ENCODE measurements around the gene IDH2. TPM values are rescaled to one million over a fixed set of nuclear protein-coding genes. Genes with fewer than 3 reads are reported as not detected.

Gene IDH2
- total RNA-seq, 1 donor from 2014 or later = 43.1 TPM

GRCh38 chr15:90058308-90058707 lies 44.0 kb downstream of the IDH2 start:
- Histone ChIP-seq H3K27me3 (no peaks in the 10 kb centered on the region), H3K36me3 (no peaks in the 10 kb centered on the region), H3K9me3 (no peaks in the 10 kb centered on the region), H3K27ac (peak overlapping the region; percentile 87), H3K4me3 (no peak overlapping the region), H3K4me1 (peaks cover 68% of the 10 kb centered on the region)
- intact Hi-C loops (cut with DNase I) = no loop called here
- TF ChIP-seq CTCF (IDR thresholded peaks at IDR 0.05) = no peak
- ATAC-seq (no peak), DNase-seq (no peak)

GRCh38 chr15:90056529-90056928 lies 45.7 kb downstream of the IDH2 start:
- DNase-seq = no peak
- no peak for TF ChIP-seq CTCF (IDR thresholded peaks at IDR 0.05)
- no peak overlapping the region for H3K4me3 ChIP-seq
- no peaks in the 10 kb centered on the region for H3K9me3 ChIP-seq
- intact Hi-C loops (cut with DNase I) = no loop called here
- no peaks in the 10 kb centered on the region for H3K27me3 ChIP-seq
- no peaks in the 10 kb centered on the region for H3K36me3 ChIP-seq
- H3K4me1 ChIP-seq = peaks cover 50% of the 10 kb centered on the region
- ATAC-seq = no peak
- H3K27ac ChIP-seq = no peak overlapping the region

- intact Hi-C loops (cut with DNase I) = no loop called here
- no peak overlapping the region for H3K27ac ChIP-seq
- no peak overlapping the region for H3K4me3 ChIP-seq
- no peaks in the 10 kb centered on the region for H3K27me3 ChIP-seq
- ATAC-seq (peak; percentile 20), DNase-seq (no peak)
- TF ChIP-seq CTCF (IDR thresholded peaks at IDR 0.05) = no peak
- H3K4me1 ChIP-seq = peaks cover 36% of the 10 kb centered on the region
- H3K9me3 ChIP-seq = no peaks in the 10 kb centered on the region
- H3K36me3 ChIP-seq = no peaks in the 10 kb centered on the region
These were observed 47.1 kb downstream of the IDH2 start for GRCh38 chr15:90055182-90055581.

- Histone ChIP-seq H3K27me3 (no peaks in the 10 kb centered on the region), H3K4me1 (peaks cover 31% of the 10 kb centered on the region), H3K4me3 (no peak overlapping the region), H3K9me3 (no peaks in the 10 kb centered on the region), H3K27ac (no peak overlapping the region), H3K36me3 (no peaks in the 10 kb centered on the region)
- no peak for DNase-seq
- intact Hi-C loops (cut with DNase I) = no loop called here
- no peak for ATAC-seq
- TF ChIP-seq CTCF (IDR thresholded peaks at IDR 0.05) = no peak
These were observed 47.6 kb downstream of the IDH2 start for GRCh38 chr15:90054618-90055097.

GRCh38 chr15:90053685-90054466 lies 48.4 kb downstream of the IDH2 start:
- no peak overlapping the region for H3K27ac ChIP-seq
- H3K4me1 ChIP-seq = peaks cover 23% of the 10 kb centered on the region
- H3K4me3 ChIP-seq = no peak overlapping the region
- ATAC-seq (no peak), DNase-seq (no peak)
- no peaks in the 10 kb centered on the region for H3K9me3 ChIP-seq
- intact Hi-C loops (cut with DNase I) = no loop called here
- no peaks in the 10 kb centered on the region for H3K27me3 ChIP-seq
- no peak for TF ChIP-seq CTCF (IDR thresholded peaks at IDR 0.05)
- no peaks in the 10 kb centered on the region for H3K36me3 ChIP-seq

All from upper lobe of right lung (tissue), 1 donor.